Measurements from ENCODE around the gene NCAPG2.

The NCAPG2 gene

DNA sequence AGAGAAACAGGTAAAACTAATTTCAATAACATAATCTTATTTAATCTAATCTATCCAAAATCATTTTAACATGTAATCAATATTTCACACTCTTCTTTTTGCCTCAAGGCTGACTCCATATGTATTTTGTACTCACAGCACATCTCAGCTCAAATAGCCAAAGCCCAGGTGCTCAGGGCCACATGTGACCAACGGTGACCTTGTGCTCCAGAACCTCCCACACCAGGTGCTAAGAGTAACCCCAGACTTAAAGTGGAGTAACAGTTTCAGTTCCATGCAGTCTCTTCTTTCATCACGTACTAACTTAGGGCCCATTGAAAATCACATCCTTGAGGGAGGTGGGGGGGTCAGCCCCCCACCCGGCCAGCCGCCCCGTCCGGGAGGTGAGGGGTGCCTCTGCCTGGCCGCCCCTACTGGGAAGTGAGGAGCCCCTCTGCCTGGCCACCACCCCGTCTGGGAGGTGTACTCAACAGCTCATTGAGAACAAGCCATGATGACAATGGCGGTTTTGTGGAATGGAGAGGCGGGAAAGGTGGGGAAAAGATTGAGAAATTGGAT is 47.3 kb downstream of the NCAPG2 start:
- TF ChIP-seq, protein P1, sequence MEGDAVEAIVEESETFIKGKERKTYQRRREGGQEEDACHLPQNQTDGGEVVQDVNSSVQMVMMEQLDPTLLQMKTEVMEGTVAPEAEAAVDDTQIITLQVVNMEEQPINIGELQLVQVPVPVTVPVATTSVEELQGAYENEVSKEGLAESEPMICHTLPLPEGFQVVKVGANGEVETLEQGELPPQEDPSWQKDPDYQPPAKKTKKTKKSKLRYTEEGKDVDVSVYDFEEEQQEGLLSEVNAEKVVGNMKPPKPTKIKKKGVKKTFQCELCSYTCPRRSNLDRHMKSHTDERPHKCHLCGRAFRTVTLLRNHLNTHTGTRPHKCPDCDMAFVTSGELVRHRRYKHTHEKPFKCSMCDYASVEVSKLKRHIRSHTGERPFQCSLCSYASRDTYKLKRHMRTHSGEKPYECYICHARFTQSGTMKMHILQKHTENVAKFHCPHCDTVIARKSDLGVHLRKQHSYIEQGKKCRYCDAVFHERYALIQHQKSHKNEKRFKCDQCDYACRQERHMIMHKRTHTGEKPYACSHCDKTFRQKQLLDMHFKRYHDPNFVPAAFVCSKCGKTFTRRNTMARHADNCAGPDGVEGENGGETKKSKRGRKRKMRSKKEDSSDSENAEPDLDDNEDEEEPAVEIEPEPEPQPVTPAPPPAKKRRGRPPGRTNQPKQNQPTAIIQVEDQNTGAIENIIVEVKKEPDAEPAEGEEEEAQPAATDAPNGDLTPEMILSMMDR (IDR thresholded peaks at IDR 0.05): no peak
- Histone ChIP-seq H3K9ac (no peak overlapping the region), H3K4me1 (no peaks in the 10 kb centered on the region), H3K79me2 (no peaks in the 10 kb centered on the region), H3K4me2 (ENCODE audit: low read length) (no peak overlapping the region), H3K27ac (no peak overlapping the region), H3K4me3 (ENCODE audit: low read depth, low read length) (no peak overlapping the region), H2AFZ (no peak overlapping the region), H3K9me3 (ENCODE audit: control insufficient read depth, low read length) (no peaks in the 10 kb centered on the region), H3K27me3 (ENCODE audit: control insufficient read depth, insufficient read depth, low read length) (no peaks in the 10 kb centered on the region), H3K36me3 (ENCODE audit: control insufficient read depth, insufficient read depth, low read length) (no peaks in the 10 kb centered on the region)

DNA sequence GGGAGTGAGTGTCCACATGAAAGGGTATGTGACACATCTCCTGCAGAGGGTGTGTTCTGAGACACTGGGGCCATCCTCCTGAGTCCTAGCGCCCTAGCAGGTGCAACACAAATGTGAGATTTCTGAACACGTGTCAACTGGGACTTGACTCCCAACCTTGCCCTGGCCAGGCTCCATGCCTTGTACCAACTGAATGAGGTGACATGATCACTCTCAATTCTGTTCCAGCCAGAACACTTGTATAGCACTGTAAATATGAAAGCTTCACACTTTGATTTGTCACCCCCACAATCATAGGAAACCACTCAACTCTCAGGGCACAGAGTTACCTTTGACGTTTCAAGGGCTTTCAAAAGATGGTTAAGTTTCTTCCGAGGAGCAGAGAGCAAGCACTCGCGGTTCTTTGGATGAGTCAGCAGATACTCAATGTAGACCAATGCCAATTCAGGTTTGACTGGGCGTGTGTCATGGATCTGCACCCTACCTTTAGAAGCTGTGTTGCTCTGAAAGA is 48.6 kb downstream of the NCAPG2 start:
- Histone ChIP-seq H3K4me2 (ENCODE audit: low read length) (no peak overlapping the region), H2AFZ (no peak overlapping the region), H3K9ac (no peak overlapping the region), H3K4me1 (no peaks in the 10 kb centered on the region), H3K36me3 (ENCODE audit: control insufficient read depth, insufficient read depth, low read length) (no peaks in the 10 kb centered on the region), H3K79me2 (no peaks in the 10 kb centered on the region), H3K27me3 (ENCODE audit: control insufficient read depth, insufficient read depth, low read length) (no peaks in the 10 kb centered on the region), H3K4me3 (ENCODE audit: low read depth, low read length) (no peak overlapping the region), H3K9me3 (ENCODE audit: control insufficient read depth, low read length) (no peaks in the 10 kb centered on the region), H3K27ac (no peak overlapping the region)
- TF ChIP-seq, protein P1 (IDR thresholded peaks at IDR 0.05): no peak

DNA sequence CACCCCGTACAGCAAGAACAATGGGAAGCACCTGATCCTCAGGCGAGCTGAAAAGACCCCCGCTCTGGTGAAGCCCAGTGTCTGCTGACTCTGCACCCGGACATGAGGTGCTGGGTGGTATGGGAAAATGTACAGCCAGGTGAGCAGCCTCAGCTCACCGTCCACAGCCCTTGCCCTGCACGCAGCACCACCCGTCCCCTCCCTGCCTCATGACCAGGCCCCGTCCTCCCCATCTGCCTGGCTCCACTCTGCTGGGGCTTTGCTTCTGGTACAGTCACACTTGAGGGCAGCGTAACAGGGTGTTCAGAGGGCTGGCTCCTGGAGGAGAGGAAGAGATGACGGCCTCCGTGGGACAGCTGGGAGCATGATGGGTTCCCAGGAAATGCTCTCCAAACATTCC is 49.1 kb downstream of the NCAPG2 start:
- Histone ChIP-seq H3K4me1 (no peaks in the 10 kb centered on the region), H3K4me3 (ENCODE audit: low read depth, low read length) (no peak overlapping the region), H3K27ac (no peak overlapping the region), H3K9ac (no peak overlapping the region), H2AFZ (no peak overlapping the region), H3K9me3 (ENCODE audit: control insufficient read depth, low read length) (no peaks in the 10 kb centered on the region), H3K27me3 (ENCODE audit: control insufficient read depth, insufficient read depth, low read length) (no peaks in the 10 kb centered on the region), H3K36me3 (ENCODE audit: control insufficient read depth, insufficient read depth, low read length) (no peaks in the 10 kb centered on the region), H3K79me2 (no peaks in the 10 kb centered on the region), H3K4me2 (ENCODE audit: low read length) (no peak overlapping the region)
- TF ChIP-seq, protein P1 (IDR thresholded peaks at IDR 0.05): no peak

DNA sequence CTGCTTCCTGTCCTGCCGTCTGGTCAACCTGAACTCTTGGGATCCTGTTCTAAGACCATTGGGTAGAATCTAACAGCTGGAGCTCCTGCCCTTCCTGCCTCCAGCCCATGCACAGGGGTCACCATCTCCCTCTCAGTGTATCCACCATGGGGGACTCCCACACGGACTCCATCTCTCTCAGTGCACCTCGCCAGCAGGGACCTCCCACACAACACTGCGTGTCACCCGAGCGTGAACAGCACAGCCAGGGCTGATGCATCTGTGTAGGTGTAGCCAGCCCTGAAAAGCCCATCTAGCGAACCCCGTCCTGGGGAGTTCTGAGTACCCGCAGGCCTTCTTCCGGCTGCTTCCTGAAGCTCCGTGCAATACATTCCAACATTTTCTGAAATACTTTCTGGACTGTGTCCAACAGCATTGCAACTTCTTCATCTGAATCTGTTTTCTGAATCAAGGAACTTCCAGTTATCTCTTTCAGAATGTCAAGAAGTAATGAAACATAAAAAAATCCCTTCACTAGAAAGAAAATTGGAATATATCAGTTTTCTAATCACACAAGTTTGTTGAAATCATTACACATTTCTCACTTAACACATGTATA is 52.5 kb downstream of the NCAPG2 start:
- Histone ChIP-seq H3K27me3 (ENCODE audit: control insufficient read depth, insufficient read depth, low read length) (no peaks in the 10 kb centered on the region), H2AFZ (peak overlapping the region; percentile 42), H3K4me3 (ENCODE audit: low read depth, low read length) (no peak overlapping the region), H3K36me3 (ENCODE audit: control insufficient read depth, insufficient read depth, low read length) (no peaks in the 10 kb centered on the region), H3K9ac (no peak overlapping the region), H3K9me3 (ENCODE audit: control insufficient read depth, low read length) (no peaks in the 10 kb centered on the region), H3K4me1 (no peaks in the 10 kb centered on the region), H3K79me2 (no peaks in the 10 kb centered on the region), H3K27ac (no peak overlapping the region), H3K4me2 (ENCODE audit: low read length) (no peak overlapping the region)
- TF ChIP-seq, protein P1 (IDR thresholded peaks at IDR 0.05): no peak

DNA sequence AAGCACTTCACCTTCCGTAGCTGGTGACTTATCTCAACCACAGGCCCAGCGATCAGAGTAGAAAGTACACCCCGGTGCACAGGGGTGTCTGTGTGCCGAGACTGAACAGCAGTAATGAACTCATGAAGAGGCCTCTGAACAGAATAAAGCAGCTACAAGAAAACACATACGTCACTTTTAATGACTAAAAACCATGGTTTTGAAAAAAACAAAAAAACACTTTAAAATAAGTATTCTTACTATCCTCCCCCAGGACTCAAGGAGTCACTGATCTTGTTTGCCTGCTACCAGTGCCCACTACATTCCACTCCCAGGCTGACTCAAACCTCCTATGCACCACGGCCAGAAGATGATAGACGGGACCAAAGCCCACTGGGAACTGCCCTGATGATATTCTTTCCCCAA is 53.8 kb downstream of the NCAPG2 start:
- Histone ChIP-seq H3K4me1 (no peaks in the 10 kb centered on the region), H3K27me3 (ENCODE audit: control insufficient read depth, insufficient read depth, low read length) (no peaks in the 10 kb centered on the region), H3K4me3 (ENCODE audit: low read depth, low read length) (no peak overlapping the region), H3K79me2 (no peaks in the 10 kb centered on the region), H2AFZ (no peak overlapping the region), H3K9me3 (ENCODE audit: control insufficient read depth, low read length) (no peaks in the 10 kb centered on the region), H3K4me2 (ENCODE audit: low read length) (no peak overlapping the region), H3K9ac (no peak overlapping the region), H3K27ac (no peak overlapping the region), H3K36me3 (ENCODE audit: control insufficient read depth, insufficient read depth, low read length) (no peaks in the 10 kb centered on the region)
- TF ChIP-seq, protein P1 (IDR thresholded peaks at IDR 0.05): no peak
